Fibroblast of peridontal ligament (primary cell): ENCODE measurements around the gene SFR1.
"Not testable (repeated sequence)": the region's sequence is repeated elsewhere in the genome, so short reads cannot be mapped to it uniquely, and the experiment has no call there.

Experiments used
- DNase-seq: peaks from one replicate; pipeline ENCODE4 v3.0.0-alpha.2; 2010; ENCODE audit errors: extremely low read depth

SFR1 gene

GRCh38 chr10:104174136-104174535 lies 52.2 kb downstream of the SFR1 start:
- not testable (repeated sequence) for DNase-seq
